ENCODE measurements around the gene RELN. TPM values are rescaled to one million over a fixed set of nuclear protein-coding genes. Genes with fewer than 3 reads are reported as not detected.

RELN gene
- total RNA-seq, 1 experiment from 2014 or later, result 0.02 TPM

DNA sequence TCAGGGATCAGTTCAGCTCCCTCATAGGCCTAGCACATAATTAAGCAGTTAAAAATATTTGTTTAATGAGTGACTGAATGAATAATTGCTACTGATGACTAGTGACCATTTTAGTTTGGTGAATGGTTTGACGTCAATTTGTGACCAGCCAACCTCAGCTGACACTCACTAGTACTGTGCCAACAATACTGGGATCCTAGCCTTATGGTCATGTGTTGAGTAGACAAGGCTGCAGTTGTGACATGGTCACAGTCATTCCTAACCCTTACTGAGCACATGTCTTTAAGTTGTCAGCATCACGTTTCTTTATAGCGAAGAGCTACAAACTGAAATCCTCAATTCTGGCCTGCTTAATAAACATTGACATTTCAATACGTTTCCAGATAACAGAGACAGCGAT lies 456.5 kb downstream of the RELN start:
- no peaks in the 10 kb centered on the region for H3K9me3 Mint-ChIP-seq
- Histone ChIP-seq H3K4ac (ENCODE audit: low read depth, low read length) (no peak overlapping the region), H2BK12ac (ENCODE audit: insufficient read length, low read depth, low read length) (no peak overlapping the region), H2BK120ac (ENCODE audit: low read depth, low read length, poor library complexity, severe bottlenecking) (no peak overlapping the region), H2AK5ac (ENCODE audit: insufficient read length, low read length) (no peak overlapping the region), H4K5ac (ENCODE audit: insufficient read length, low read depth, low read length) (no peak overlapping the region), H2AFZ (ENCODE audit: low read length) (no peak overlapping the region), H3K14ac (ENCODE audit: insufficient read depth, low read length) (no peak overlapping the region), H3K56ac (ENCODE audit: insufficient read length, low read depth, low read length) (no peak overlapping the region), H3T11ph (ENCODE audit: low read length) (no peak overlapping the region), H2BK20ac (ENCODE audit: low read depth, low read length, poor library complexity, severe bottlenecking) (no peak overlapping the region), H3K79me2 (ENCODE audit: insufficient read depth, low read length) (no peaks in the 10 kb centered on the region), H4K91ac (ENCODE audit: insufficient read length, low read depth, low read length) (no peak overlapping the region), H3K23me2 (ENCODE audit: insufficient read length, low read depth, low read length, poor library complexity, severe bottlenecking) (no peaks in the 10 kb centered on the region), H3K23ac (ENCODE audit: insufficient read length, low read depth, low read length) (no peak overlapping the region), H3K4me2 (ENCODE audit: insufficient read depth, insufficient read length, low read length) (no peak overlapping the region), H3K4me1 (ENCODE audit: insufficient read depth, low read length) (no peaks in the 10 kb centered on the region), H2BK15ac (ENCODE audit: low read depth, low read length) (no peak overlapping the region), H3K18ac (ENCODE audit: insufficient read length, low read depth, low read length) (no peak overlapping the region), H3K27ac (ENCODE audit: insufficient read length, low read depth, low read length) (no peak overlapping the region), H4K20me1 (ENCODE audit: control insufficient read depth, insufficient read depth, insufficient read length) (no peaks in the 10 kb centered on the region), H3K9ac (ENCODE audit: extremely low read depth, insufficient read length, low read length) (no peak overlapping the region), H3K9me3 (ENCODE audit: control insufficient read depth, low read depth, low read length) (no peaks in the 10 kb centered on the region), H3K27me3 (ENCODE audit: insufficient read depth, low read length) (no peaks in the 10 kb centered on the region), H4K8ac (replicated peaks; ENCODE audit: insufficient read length, low read depth, low read length) (no peak overlapping the region), H2BK5ac (ENCODE audit: insufficient read length, low read length) (no peak overlapping the region), H3K79me1 (ENCODE audit: insufficient read depth, low read depth, low read length, poor library complexity, severe bottlenecking) (no peaks in the 10 kb centered on the region)
- H3K27me3 Mint-ChIP-seq (ENCODE audit: low read depth), result peaks cover 6% of the 10 kb centered on the region; the same call in 1 of the 2 replicates
- no peak for DNase-seq
- no peaks in the 10 kb centered on the region for H3K36me3 Mint-ChIP-seq (ENCODE audit: insufficient read depth in 1 of 3, low read depth in 3 of 3)
- no CpG with 5 or more reads among the region's 5 CpGs for WGBS (ENCODE audit: extremely low coverage, insufficient read length, low lambda C conversion rate)
- TF ChIP-seq, protein P1, sequence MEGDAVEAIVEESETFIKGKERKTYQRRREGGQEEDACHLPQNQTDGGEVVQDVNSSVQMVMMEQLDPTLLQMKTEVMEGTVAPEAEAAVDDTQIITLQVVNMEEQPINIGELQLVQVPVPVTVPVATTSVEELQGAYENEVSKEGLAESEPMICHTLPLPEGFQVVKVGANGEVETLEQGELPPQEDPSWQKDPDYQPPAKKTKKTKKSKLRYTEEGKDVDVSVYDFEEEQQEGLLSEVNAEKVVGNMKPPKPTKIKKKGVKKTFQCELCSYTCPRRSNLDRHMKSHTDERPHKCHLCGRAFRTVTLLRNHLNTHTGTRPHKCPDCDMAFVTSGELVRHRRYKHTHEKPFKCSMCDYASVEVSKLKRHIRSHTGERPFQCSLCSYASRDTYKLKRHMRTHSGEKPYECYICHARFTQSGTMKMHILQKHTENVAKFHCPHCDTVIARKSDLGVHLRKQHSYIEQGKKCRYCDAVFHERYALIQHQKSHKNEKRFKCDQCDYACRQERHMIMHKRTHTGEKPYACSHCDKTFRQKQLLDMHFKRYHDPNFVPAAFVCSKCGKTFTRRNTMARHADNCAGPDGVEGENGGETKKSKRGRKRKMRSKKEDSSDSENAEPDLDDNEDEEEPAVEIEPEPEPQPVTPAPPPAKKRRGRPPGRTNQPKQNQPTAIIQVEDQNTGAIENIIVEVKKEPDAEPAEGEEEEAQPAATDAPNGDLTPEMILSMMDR (conservative IDR thresholded peaks at IDR 0.05), result no peak
- no peak overlapping the region for H3K4me3 Mint-ChIP-seq
- no peaks in the 10 kb centered on the region for H3K4me1 Mint-ChIP-seq
- H3K27ac Mint-ChIP-seq, result no peak overlapping the region

Data from H9 (cell line).